BLaER1 treated with 17β-estradiol and CSF1 and Interleukin-3, amounts not matched to agents 10 nM and 100 nM (cell line): ENCODE measurements around the gene RNF220.
A peak's percentile ranks its signal among the peaks of the same experiment; 100 is the strongest.

Experiments used
- H3K27ac ChIP-seq, 11 experiments: shearing (Covaris generic); formaldehyde crosslinking; 2 replicates each; pipeline ENCODE4 v1.8.1; 2022
- H3K27me3 ChIP-seq, 11 experiments: shearing (Covaris generic); formaldehyde crosslinking; 2 replicates each; pipeline ENCODE4 v1.8.1; 2022
- H3K36me3 ChIP-seq, 11 experiments: shearing (Covaris generic); formaldehyde crosslinking; 2 replicates each; pipeline ENCODE4 v1.8.1; 2022
- H3K4me1 ChIP-seq, 10 experiments: shearing (Covaris generic); formaldehyde crosslinking; 2 replicates each; pipeline ENCODE4 v1.8.1; 2022
- H3K4me2 ChIP-seq, 11 experiments: shearing (Covaris generic); formaldehyde crosslinking; 2 replicates each; pipeline ENCODE4 v1.8.1; 2022
- H3K4me3 ChIP-seq, 10 experiments: shearing (Covaris generic); formaldehyde crosslinking; 2 replicates each; pipeline ENCODE4 v1.8.1; 2022
- H3K9ac ChIP-seq, 11 experiments: shearing (Covaris generic); formaldehyde crosslinking; 2 replicates each; pipeline ENCODE4 v1.8.1; 2022
- H3K9me3 ChIP-seq, 11 experiments: shearing (Covaris generic); formaldehyde crosslinking; replicated peaks in 1 of 11; 2 replicates each; pipeline ENCODE4 v1.8.1; 2022
- H4K20me1 ChIP-seq, 11 experiments: shearing (Covaris generic); formaldehyde crosslinking; 2 replicates each; pipeline ENCODE4 v1.8.1; 2022
- Cebpa-rat ChIP-seq, 11 experiments: shearing (Covaris generic); IDR thresholded peaks; 2 replicates each; pipeline ENCODE4 v1.8.1; 2022

RNF220 gene

GRCh38 chr1:44421446-44421884 is 16.4 kb downstream of the RNF220 start:
- Histone ChIP-seq H3K9ac (no peak overlapping the region), H3K27me3 (peaks cover 56 to 97% (median 83%) of the 10 kb centered on the region in 11 experiments), H3K9me3 (no peaks in the 10 kb centered on the region), H3K4me1 (peaks cover 25 to 58% (median 50%) of the 10 kb centered on the region in 10 experiments), H3K4me2 (peak overlapping the region in 8 of 11 experiments; percentile 27 to 84 (median 81); a peak in 14 of 22 replicates), H3K4me3 (no peak overlapping the region), H3K36me3 (no peaks in the 10 kb centered on the region), H3K27ac (no peak overlapping the region), H4K20me1 (peaks cover 0 to 29% (median 20%) of the 10 kb centered on the region in 11 experiments; a peak in 16 of 22 replicates)
- no peak for TF ChIP-seq Cebpa-rat (IDR thresholded peaks at IDR 0.05)

DNA sequence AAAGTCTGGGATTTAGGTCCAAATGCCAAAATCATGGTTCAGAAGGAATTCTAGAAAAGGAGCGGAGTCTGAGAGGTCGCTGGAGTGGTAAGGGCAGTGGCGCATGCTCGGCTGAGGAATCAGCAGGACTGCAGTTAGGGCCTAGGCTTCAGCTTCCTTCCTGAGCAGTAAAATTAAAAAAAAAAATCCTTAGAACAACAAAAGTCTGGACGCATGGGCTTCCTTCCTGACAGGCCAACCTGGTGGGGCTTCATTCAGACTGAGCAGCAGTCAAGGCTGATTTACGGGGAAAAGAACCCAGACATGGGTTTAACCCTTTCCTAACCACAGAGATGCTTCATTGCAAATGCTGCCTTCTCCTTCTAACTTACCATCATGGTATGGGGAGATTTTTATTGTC is 17.1 kb downstream of the RNF220 start:
- Histone ChIP-seq H3K27ac (no peak overlapping the region), H3K9me3 (no peaks in the 10 kb centered on the region), H3K9ac (no peak overlapping the region), H3K4me2 (peak overlapping the region in 9 of 11 experiments; percentile 27 to 84 (median 80); a peak in 17 of 22 replicates), H3K36me3 (no peaks in the 10 kb centered on the region), H3K4me1 (peaks cover 25 to 57% (median 50%) of the 10 kb centered on the region in 10 experiments), H3K27me3 (peaks cover 53 to 93% (median 82%) of the 10 kb centered on the region in 11 experiments), H3K4me3 (no peak overlapping the region), H4K20me1 (peaks cover 0 to 22% (median 14%) of the 10 kb centered on the region in 11 experiments; a peak in 15 of 22 replicates)
- no peak for TF ChIP-seq Cebpa-rat (IDR thresholded peaks at IDR 0.05)

- Histone ChIP-seq H3K4me1 (peaks cover 14 to 47% (median 42%) of the 10 kb centered on the region in 10 experiments), H3K4me2 (peak overlapping the region; percentile 52 to 84 (median 80)), H3K27ac (no peak overlapping the region), H3K9ac (no peak overlapping the region), H4K20me1 (peaks cover 0 to 8% (median 0%) of the 10 kb centered on the region in 11 experiments; a peak in 5 of 22 replicates), H3K9me3 (no peaks in the 10 kb centered on the region), H3K27me3 (peaks cover 52 to 91% (median 82%) of the 10 kb centered on the region in 11 experiments), H3K4me3 (peak overlapping the region in 1 of 10 experiments; percentile 29; a peak in 3 of 20 replicates), H3K36me3 (no peaks in the 10 kb centered on the region)
- TF ChIP-seq Cebpa-rat (IDR thresholded peaks at IDR 0.05): no peak
These were observed 18.8 kb downstream of the RNF220 start for GRCh38 chr1:44423591-44424537.

GRCh38 chr1:44424747-44425146 is 19.7 kb downstream of the RNF220 start:
- H3K4me2 ChIP-seq: peak overlapping the region in 9 of 11 experiments; percentile 63 to 84 (median 82); a peak in 17 of 22 replicates
- peaks cover 0 to 8% (median 0%) of the 10 kb centered on the region in 11 experiments; a peak in 4 of 22 replicates for H4K20me1 ChIP-seq
- H3K27ac ChIP-seq: no peak overlapping the region
- no peaks in the 10 kb centered on the region for H3K36me3 ChIP-seq
- TF ChIP-seq Cebpa-rat (IDR thresholded peaks at IDR 0.05): no peak
- H3K27me3 ChIP-seq: peaks cover 52 to 89% (median 81%) of the 10 kb centered on the region in 11 experiments
- H3K4me3 ChIP-seq: no peak overlapping the region
- peaks cover 22 to 53% (median 44%) of the 10 kb centered on the region in 10 experiments for H3K4me1 ChIP-seq
- H3K9ac ChIP-seq: no peak overlapping the region
- H3K9me3 ChIP-seq: no peaks in the 10 kb centered on the region

- Histone ChIP-seq H4K20me1 (peaks cover 0 to 8% (median 0%) of the 10 kb centered on the region in 11 experiments; a peak in 3 of 22 replicates), H3K4me1 (peaks cover 22 to 53% (median 44%) of the 10 kb centered on the region in 10 experiments), H3K9ac (no peak overlapping the region), H3K36me3 (no peaks in the 10 kb centered on the region), H3K4me2 (peak overlapping the region in 8 of 11 experiments; percentile 63 to 84 (median 82); a peak in 14 of 22 replicates), H3K9me3 (no peaks in the 10 kb centered on the region), H3K27ac (no peak overlapping the region), H3K4me3 (no peak overlapping the region), H3K27me3 (peaks cover 44 to 82% (median 74%) of the 10 kb centered on the region in 11 experiments)
- TF ChIP-seq Cebpa-rat (IDR thresholded peaks at IDR 0.05): no peak
These were observed 20.5 kb downstream of the RNF220 start for GRCh38 chr1:44425341-44426082.

DNA sequence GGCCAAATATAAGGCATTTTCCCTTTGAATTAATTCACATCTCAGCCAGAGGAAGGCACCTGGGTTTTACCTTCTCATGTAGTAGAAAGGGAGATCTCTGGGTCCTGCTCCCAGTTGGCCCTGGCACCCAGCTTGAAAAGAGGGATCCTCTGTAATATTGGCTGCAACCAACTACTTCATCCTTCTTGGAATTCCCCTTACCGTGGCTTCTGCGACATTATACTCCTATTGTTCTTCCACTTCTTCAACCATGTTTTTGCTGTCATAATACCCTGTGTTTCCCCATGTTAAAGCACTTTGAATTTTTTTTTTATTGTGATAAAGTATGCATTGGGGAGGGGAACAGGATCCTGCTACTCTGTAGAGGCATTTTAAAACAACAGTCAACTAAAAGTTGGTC is 26.8 kb downstream of the RNF220 start:
- Histone ChIP-seq H3K9me3 (no peaks in the 10 kb centered on the region), H3K36me3 (no peaks in the 10 kb centered on the region), H3K4me2 (no peak overlapping the region), H4K20me1 (no peaks in the 10 kb centered on the region; a peak in 1 of 22 replicates), H3K27me3 (peaks cover 22 to 28% (median 27%) of the 10 kb centered on the region in 11 experiments), H3K27ac (no peak overlapping the region), H3K9ac (no peak overlapping the region), H3K4me3 (no peak overlapping the region), H3K4me1 (peaks cover 31 to 43% (median 37%) of the 10 kb centered on the region in 10 experiments)
- no peak for TF ChIP-seq Cebpa-rat (IDR thresholded peaks at IDR 0.05)

DNA sequence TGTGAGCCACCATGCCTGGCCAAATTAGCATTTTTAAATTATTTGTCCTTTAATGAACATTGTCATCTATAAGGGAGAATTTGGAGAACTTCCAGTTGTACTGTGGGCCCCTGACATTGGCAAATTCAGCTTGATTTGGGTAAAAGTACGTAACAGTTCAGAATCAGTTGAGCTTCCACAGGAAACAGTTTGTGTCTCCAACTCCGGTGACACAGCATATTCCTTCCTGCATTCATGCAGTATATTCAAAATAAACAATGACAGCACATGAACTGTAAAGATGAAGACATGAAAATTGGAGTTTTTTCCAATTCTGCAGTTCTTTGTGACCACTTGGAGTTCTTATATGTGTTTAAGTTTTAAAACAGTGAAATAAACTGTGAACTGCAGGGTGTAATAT is 28.2 kb downstream of the RNF220 start:
- H3K9ac ChIP-seq: no peak overlapping the region
- H3K27ac ChIP-seq: peak overlapping the region in 4 of 11 experiments; percentile 28 to 46 (median 36); a peak in 5 of 22 replicates
- TF ChIP-seq Cebpa-rat (IDR thresholded peaks at IDR 0.05): no peak
- H3K9me3 ChIP-seq: no peaks in the 10 kb centered on the region
- H3K4me2 ChIP-seq: peak overlapping the region; percentile 48 to 82 (median 58)
- no peaks in the 10 kb centered on the region for H3K36me3 ChIP-seq
- no peaks in the 10 kb centered on the region; a peak in 1 of 22 replicates for H4K20me1 ChIP-seq
- peaks cover 9 to 15% (median 15%) of the 10 kb centered on the region in 11 experiments for H3K27me3 ChIP-seq
- peaks cover 38 to 55% (median 45%) of the 10 kb centered on the region in 10 experiments for H3K4me1 ChIP-seq
- H3K4me3 ChIP-seq: no peak overlapping the region

DNA sequence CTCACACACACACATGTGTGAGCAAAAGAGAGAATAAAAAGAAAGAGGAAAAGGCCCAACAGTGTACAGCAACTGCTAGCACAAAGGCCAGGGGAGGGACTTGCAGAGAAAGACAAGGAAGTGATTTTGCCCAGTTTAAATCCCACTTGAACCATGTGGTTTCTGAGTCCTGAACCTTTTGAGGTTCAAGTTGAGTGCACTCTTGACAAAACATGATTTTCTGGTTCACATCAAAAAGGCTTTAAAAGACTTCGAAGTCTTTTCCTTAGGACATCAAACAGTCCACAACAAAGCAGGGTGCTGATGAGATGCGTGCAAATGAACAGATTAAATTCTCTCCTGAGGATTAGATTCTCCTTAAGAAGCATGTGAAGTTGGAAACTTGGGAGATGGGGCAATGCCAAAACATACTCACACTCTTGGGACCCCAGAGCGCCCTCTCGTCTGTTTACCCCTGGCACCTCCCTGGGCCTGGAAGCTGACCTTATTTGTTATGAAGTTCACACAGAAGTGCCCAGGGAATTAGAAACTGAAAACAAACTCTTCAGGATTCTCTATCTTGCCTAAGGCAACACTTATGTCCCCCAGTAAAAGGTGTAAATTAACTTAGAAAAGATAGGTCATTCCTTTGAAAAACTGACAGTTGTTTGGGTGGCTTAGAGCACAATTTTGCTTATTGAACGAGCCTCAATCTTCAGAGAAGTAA is 31.5 kb downstream of the RNF220 start:
- Histone ChIP-seq H4K20me1 (no peaks in the 10 kb centered on the region), H3K27me3 (no peaks in the 10 kb centered on the region), H3K9me3 (no peaks in the 10 kb centered on the region), H3K4me2 (peak overlapping the region; percentile 44 to 70 (median 66)), H3K36me3 (no peaks in the 10 kb centered on the region), H3K4me1 (peaks cover 27 to 50% (median 38%) of the 10 kb centered on the region in 10 experiments), H3K9ac (peak overlapping the region in 2 of 11 experiments; percentile 5 to 23; a peak in 1 of 22 replicates), H3K27ac (peak overlapping the region in 7 of 11 experiments; percentile 17 to 57 (median 39); a peak in 14 of 22 replicates), H3K4me3 (no peak overlapping the region)
- no peak for TF ChIP-seq Cebpa-rat (IDR thresholded peaks at IDR 0.05)
